ENCODE data around the gene C4orf50. TPM values are rescaled to one million over a fixed set of nuclear protein-coding genes. Genes with fewer than 3 reads are reported as not detected.

Gene C4orf50
- total and polyA plus RNA-seq, 2 of the 8 experiments (the other 6 are each of a cell fraction or from before 2014, with no cell fraction given): 0.08 to 0.22 TPM

- Histone ChIP-seq H4K8ac (ENCODE audit: extremely low read depth, insufficient read depth, low read length) (no peak overlapping the region), H3K56ac (replicated peaks; ENCODE audit: insufficient read length, low read depth, low read length) (no peak overlapping the region), H3K23me2 (ENCODE audit: low read depth, low read length) (peaks cover 26% of the 10 kb centered on the region), H3K4ac (replicated peaks; ENCODE audit: insufficient read length, low read depth, low read length) (no peak overlapping the region), H3K9ac (replicated peaks in 1 of 4; ENCODE audit: extremely low read depth in 1 of 4, low read depth in 3 of 4, low read length in 3 of 4) (peak overlapping the region in 2 of 4 experiments; percentile 54 to 56; a peak in 4 of 7 replicates), H3K9me3 (ENCODE audit: insufficient read depth in 2 of 2, low read depth in 1 of 2, low read length in 1 of 2) (no peaks in the 10 kb centered on the region), H4K5ac (ENCODE audit: insufficient read length, low read depth, low read length) (peak overlapping the region; percentile 31), H3K4me3 (ENCODE audit: extremely low read depth in 1 of 4, insufficient read depth in 2 of 4, low read depth in 3 of 4, low read length in 4 of 4) (peak overlapping the region; percentile 71 to 98 (median 74)), H3K4me2 (ENCODE audit: insufficient read depth in 1 of 2, low read depth in 2 of 2, low read length in 2 of 2) (peak overlapping the region; percentile 73 to 94), H3K27ac (ENCODE audit: low read depth, low read length) (no peak overlapping the region), H2BK20ac (ENCODE audit: low read length) (no peak overlapping the region), H3K36me3 (ENCODE audit: control insufficient read depth in 2 of 4, insufficient read depth in 4 of 4, low read length in 3 of 4) (no peaks in the 10 kb centered on the region), H3K27me3 (replicated peaks in 1 of 4; ENCODE audit: control insufficient read depth in 3 of 4, extremely low read depth in 1 of 4, insufficient read depth in 3 of 4, low read length in 3 of 4) (peaks cover 20 to 38% (median 35%) of the 10 kb centered on the region in 4 experiments), H2AK5ac (ENCODE audit: low read depth, low read length) (no peak overlapping the region), H3K18ac (ENCODE audit: extremely low read depth, low read length) (peak overlapping the region; percentile 56; the same call in 1 of the 2 replicates), H2BK5ac (ENCODE audit: low read depth, low read length) (peak overlapping the region; percentile 53; the same call in 1 of the 2 replicates), H3K79me2 (ENCODE audit: control insufficient read depth in 1 of 2, insufficient read depth in 2 of 2, low read length in 2 of 2) (peaks cover 10 to 42% of the 10 kb centered on the region in 2 experiments), H2BK15ac (ENCODE audit: low read length) (peak overlapping the region; percentile 65; the same call in 1 of the 2 replicates), H2AFZ (ENCODE audit: low read length) (no peak overlapping the region), H3K14ac (ENCODE audit: insufficient read length) (no peak overlapping the region), H4K91ac (replicated peaks; ENCODE audit: insufficient read length, low read length) (no peak overlapping the region), H3K79me1 (ENCODE audit: low read depth, low read length) (peaks cover 9% of the 10 kb centered on the region), H3K4me1 (replicated peaks in 1 of 4; ENCODE audit: control insufficient read depth in 3 of 4, insufficient read depth in 4 of 4, low read length in 3 of 4) (peaks cover 20 to 39% (median 31%) of the 10 kb centered on the region in 4 experiments), H2BK120ac (replicated peaks; ENCODE audit: low read depth, low read length) (peak overlapping the region; percentile 7), H2BK12ac (ENCODE audit: low read depth, low read length) (peak overlapping the region; percentile 88; the same call in 1 of the 2 replicates), H3K23ac (ENCODE audit: insufficient read length) (no peak overlapping the region), H4K20me1 (replicated peaks in 1 of 2; ENCODE audit: control insufficient read depth in 1 of 2, insufficient read depth in 2 of 2, low read length in 2 of 2) (peaks cover 36 to 46% of the 10 kb centered on the region in 2 experiments)
- WGBS, 2 experiments (ENCODE audit: extremely low coverage in 1 of 2, insufficient coverage in 1 of 2, insufficient read length in 1 of 2, insufficient replicate concordance in 2 of 2, low coverage in 1 of 2, low lambda C conversion rate in 2 of 2, missing lambda C conversion rate in 1 of 2): 2% methylated on average over 52 of the region's 81 CpGs; no CpG with 5 or more reads in 1 of the 2 experiments
- DNase-seq (ENCODE audit: low read depth in 1 of 2, low spot score in 2 of 2): peak in 1 of 2 experiments; percentile 76
- no peak for FAIRE-seq
- peak; percentile 29; the same call in 1 of the 2 replicates for TF ChIP-seq BACH1 (IDR thresholded peaks at IDR 0.05; ENCODE audit: low read length)
- TF ChIP-seq KDM4A (IDR thresholded peaks at IDR 0.05; ENCODE audit: low read depth, low read length, severe bottlenecking): peak; percentile 47
- 0 out of 4 replicates have a peak, but pooled peaks of 1 of the 2 experiments have one; percentile 9 for TF ChIP-seq SIN3A (conservative IDR thresholded peaks at IDR 0.05 in 1 of 2, IDR thresholded peaks at IDR 0.05 in 1 of 2; ENCODE audit: low read depth in 1 of 2, low read length in 2 of 2)
- TF ChIP-seq PHF8 (conservative IDR thresholded peaks at IDR 0.05; ENCODE audit: low read depth, low read length): peak; percentile 57; the same call in 1 of the 2 replicates
- TF ChIP-seq CTCF (IDR thresholded peaks at IDR 0.05; ENCODE audit: control extremely low read depth in 1 of 3, insufficient read depth in 1 of 3, low read depth in 1 of 3, low read length in 3 of 3): peak in 1 of 3 experiments; percentile 9; a peak in 1 of 4 replicates
- no peak for TF ChIP-seq RNF2 (IDR thresholded peaks at IDR 0.05; ENCODE audit: borderline replicate concordance, low read depth, low read length, missing control alignments, poor library complexity, severe bottlenecking)
- TF ChIP-seq BCL11A (IDR thresholded peaks at IDR 0.05; ENCODE audit: low read depth in 2 of 2, low read length in 2 of 2): no peak
- ChIA-PET POLR2A (ENCODE audit: partially characterized antibody) (interaction anchor here (0.6 to 1.9 kb wide), 6 partner anchors 7 to 95 kb away, joined by 3 to 6 read pairs (median 3); no protein-coding TSS in a partner anchor), CTCF (ENCODE audit: partially characterized antibody) (interaction anchor here (0.9 to 1.0 kb wide), 4 partner anchors 18 to 81 kb away, joined by 3 to 4 read pairs (median 3); no protein-coding TSS in a partner anchor)
Observed at GRCh38 chr4:5888222-5889001, 129.8 kb downstream of the C4orf50 start.

Measured in H1 (cell line).